SJSA1 (cell line): Measurements from ENCODE around the gene RAB19. TPM values are rescaled to one million over a fixed set of nuclear protein-coding genes. Genes with fewer than 3 reads are reported as not detected.

ENCODE experiments used
- total RNA-seq: library from RNA; depleted of rRNA; stranded (reverse); fragments of >200 nt; shearing (Covaris generic); gene quantifications from 2 replicates; pipeline ENCODE4 v1.2.3, GENCODE V29; 2014; rRNA removed

Gene RAB19
- total RNA-seq, 1 experiment from 2014 or later: not detected

Other genes starting within 250 kb of the RAB19 start
- gene KDM7A, start 227.1 kb upstream of the RAB19 start, total RNA-seq: 0.88 and 1.2 TPM in 2 replicates
- gene SLC37A3, start 5.5 kb upstream of the RAB19 start, total RNA-seq: 37.9 and 52.7 TPM in 2 replicates
- 46.6 and 50.5 TPM in 2 replicates for gene MKRN1, start 75.4 kb downstream of the RAB19 start, total RNA-seq
- 10.2 and 30.0 TPM in 2 replicates for gene DENND2A, start 236.8 kb downstream of the RAB19 start, total RNA-seq